ENCODE results near the gene TBCEL.

- TF ChIP-seq, protein P1, sequence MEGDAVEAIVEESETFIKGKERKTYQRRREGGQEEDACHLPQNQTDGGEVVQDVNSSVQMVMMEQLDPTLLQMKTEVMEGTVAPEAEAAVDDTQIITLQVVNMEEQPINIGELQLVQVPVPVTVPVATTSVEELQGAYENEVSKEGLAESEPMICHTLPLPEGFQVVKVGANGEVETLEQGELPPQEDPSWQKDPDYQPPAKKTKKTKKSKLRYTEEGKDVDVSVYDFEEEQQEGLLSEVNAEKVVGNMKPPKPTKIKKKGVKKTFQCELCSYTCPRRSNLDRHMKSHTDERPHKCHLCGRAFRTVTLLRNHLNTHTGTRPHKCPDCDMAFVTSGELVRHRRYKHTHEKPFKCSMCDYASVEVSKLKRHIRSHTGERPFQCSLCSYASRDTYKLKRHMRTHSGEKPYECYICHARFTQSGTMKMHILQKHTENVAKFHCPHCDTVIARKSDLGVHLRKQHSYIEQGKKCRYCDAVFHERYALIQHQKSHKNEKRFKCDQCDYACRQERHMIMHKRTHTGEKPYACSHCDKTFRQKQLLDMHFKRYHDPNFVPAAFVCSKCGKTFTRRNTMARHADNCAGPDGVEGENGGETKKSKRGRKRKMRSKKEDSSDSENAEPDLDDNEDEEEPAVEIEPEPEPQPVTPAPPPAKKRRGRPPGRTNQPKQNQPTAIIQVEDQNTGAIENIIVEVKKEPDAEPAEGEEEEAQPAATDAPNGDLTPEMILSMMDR (conservative IDR thresholded peaks at IDR 0.05 in 1 of 2, IDR thresholded peaks at IDR 0.05 in 1 of 2; ENCODE audit: low read depth in 1 of 2, low read length in 2 of 2), result no peak
- no peak for TF ChIP-seq EZH2 (IDR thresholded peaks at IDR 0.05; ENCODE audit: low read length, missing control alignments)
These were observed 17.2 kb downstream of the TBCEL start for GRCh38 chr11:121041072-121041471.
